ENCODE data around the gene KPNB1. TPM values are rescaled to one million over a fixed set of nuclear protein-coding genes. Genes with fewer than 3 reads are reported as not detected.

Gene KPNB1
- total and polyA plus RNA-seq, 2 experiments from 2014 or later: 59.5 to 423 TPM

DNA sequence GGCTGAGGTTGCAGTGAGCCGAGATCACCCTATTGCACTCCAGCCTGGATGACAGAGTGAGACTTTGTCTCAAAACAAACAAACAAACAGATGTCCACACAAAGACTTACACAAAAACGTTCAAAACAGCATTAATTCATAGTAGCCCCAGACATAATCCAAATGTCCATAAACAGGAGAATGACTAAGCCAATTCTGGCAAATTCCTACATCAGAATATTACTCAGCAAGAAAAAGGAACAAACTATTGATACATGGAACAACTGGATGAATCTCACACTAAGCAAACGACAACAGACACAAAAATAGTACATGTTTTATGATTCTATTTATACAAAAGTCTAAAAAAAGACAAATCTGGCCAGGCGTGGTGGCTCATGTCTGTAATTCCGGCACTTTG is 10.8 kb upstream of the KPNB1 start:
- Histone ChIP-seq H3K27me3 (replicated peaks; ENCODE audit: insufficient read depth) (no peaks in the 10 kb centered on the region), H3K27ac (no peak overlapping the region), H3K4me3 (no peak overlapping the region), H3K4me2 (ENCODE audit: unreplicated experiment) (no peak overlapping the region), H3F3A (ENCODE audit: insufficient read depth) (no peaks in the 10 kb centered on the region), H3K79me2 (ENCODE audit: insufficient read depth) (no peaks in the 10 kb centered on the region), H3K4me1 (ENCODE audit: insufficient read depth) (no peaks in the 10 kb centered on the region), H3K9me3 (ENCODE audit: low read depth) (no peaks in the 10 kb centered on the region), H3K36me3 (ENCODE audit: low read depth) (no peaks in the 10 kb centered on the region), H3K9me2 (ENCODE audit: insufficient read depth) (no peaks in the 10 kb centered on the region), H2AFZ (no peak overlapping the region), H3K9ac (no peak overlapping the region), H4K20me1 (ENCODE audit: insufficient read depth) (no peaks in the 10 kb centered on the region)
- in situ Hi-C loops (cut with MboI): no loop called here
- WGBS, 2 experiments (ENCODE audit: low coverage in 1 of 2, low lambda C conversion rate in 2 of 2, missing lambda C conversion rate in 2 of 2): 83 to 87% methylated on average over 5 of the region's 5 CpGs
- DNase-seq: no peak
- TF ChIP-seq EZH2 (IDR thresholded peaks at IDR 0.05; ENCODE audit: insufficient read depth, poor library complexity, severe bottlenecking) (no peak), EZH2phosphoT487 (IDR thresholded peaks at IDR 0.05; ENCODE audit: insufficient read depth, low read depth) (no peak)

DNA sequence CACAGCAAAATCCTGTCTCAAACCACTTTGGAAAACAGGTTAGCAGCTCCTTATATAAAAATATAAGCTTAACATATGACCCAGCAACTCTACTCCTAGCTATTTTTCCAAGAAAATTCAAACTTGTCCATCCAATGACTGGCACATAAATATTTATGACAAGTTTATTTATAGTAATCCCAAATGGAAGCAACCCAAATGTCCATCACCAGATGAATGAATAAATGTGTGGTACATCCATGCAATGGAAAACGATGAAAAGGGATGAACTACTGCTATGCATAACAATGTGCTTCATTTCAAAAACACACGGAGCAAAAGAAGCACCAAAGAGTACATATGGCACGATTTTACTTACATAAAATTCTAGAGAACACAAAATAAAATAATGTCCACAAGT is 9.6 kb upstream of the KPNB1 start:
- Histone ChIP-seq H3F3A (ENCODE audit: insufficient read depth) (no peaks in the 10 kb centered on the region), H3K79me2 (ENCODE audit: insufficient read depth) (no peaks in the 10 kb centered on the region), H3K9ac (no peak overlapping the region), H3K9me3 (ENCODE audit: low read depth) (no peaks in the 10 kb centered on the region), H3K9me2 (ENCODE audit: insufficient read depth) (no peaks in the 10 kb centered on the region), H3K27me3 (replicated peaks; ENCODE audit: insufficient read depth) (no peaks in the 10 kb centered on the region), H3K27ac (no peak overlapping the region), H4K20me1 (ENCODE audit: insufficient read depth) (no peaks in the 10 kb centered on the region), H3K4me1 (ENCODE audit: insufficient read depth) (no peaks in the 10 kb centered on the region), H3K36me3 (ENCODE audit: low read depth) (no peaks in the 10 kb centered on the region), H2AFZ (no peak overlapping the region), H3K4me2 (ENCODE audit: unreplicated experiment) (no peak overlapping the region), H3K4me3 (no peak overlapping the region)
- TF ChIP-seq EZH2phosphoT487 (IDR thresholded peaks at IDR 0.05; ENCODE audit: insufficient read depth, low read depth) (no peak), EZH2 (IDR thresholded peaks at IDR 0.05; ENCODE audit: insufficient read depth, poor library complexity, severe bottlenecking) (no peak)
- DNase-seq: no peak
- in situ Hi-C loops (cut with MboI): no loop called here
- WGBS, 2 experiments (ENCODE audit: low coverage in 1 of 2, low lambda C conversion rate in 2 of 2, missing lambda C conversion rate in 2 of 2): 29 to 38% methylated on average over 3 of the region's 3 CpGs

DNA sequence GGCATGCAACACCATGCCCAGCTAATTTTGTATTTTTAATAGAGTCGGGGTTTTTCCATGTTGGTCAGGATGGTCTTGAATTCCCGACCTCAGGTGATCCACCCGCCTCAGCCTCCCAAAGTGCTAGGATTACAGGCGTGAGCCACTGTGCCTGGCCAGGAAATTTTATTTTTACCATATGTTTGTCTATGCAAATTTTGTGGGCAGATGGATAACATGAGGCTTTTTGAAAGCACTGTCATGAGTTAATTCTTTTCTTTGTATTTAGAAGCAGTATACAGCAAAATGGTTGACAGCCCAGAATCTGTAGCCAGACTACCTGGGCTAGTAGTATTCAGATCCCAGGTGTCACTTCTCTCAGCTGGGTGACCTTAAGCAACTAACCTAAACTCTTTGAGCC is 8.5 kb upstream of the KPNB1 start:
- no peaks in the 10 kb centered on the region for H3K4me1 ChIP-seq (ENCODE audit: insufficient read depth)
- TF ChIP-seq EZH2 (IDR thresholded peaks at IDR 0.05; ENCODE audit: insufficient read depth, poor library complexity, severe bottlenecking) (no peak), EZH2phosphoT487 (IDR thresholded peaks at IDR 0.05; ENCODE audit: insufficient read depth, low read depth) (no peak)
- H3K79me2 ChIP-seq (ENCODE audit: insufficient read depth): no peaks in the 10 kb centered on the region
- no peak overlapping the region for H3K27ac ChIP-seq
- no peaks in the 10 kb centered on the region for H3K36me3 ChIP-seq (ENCODE audit: low read depth)
- DNase-seq: no peak
- no peaks in the 10 kb centered on the region for H3F3A ChIP-seq (ENCODE audit: insufficient read depth)
- 59 to 65% methylated on average over 4 of the region's 4 CpGs for WGBS, 2 experiments (ENCODE audit: low coverage in 1 of 2, low lambda C conversion rate in 2 of 2, missing lambda C conversion rate in 2 of 2)
- no peaks in the 10 kb centered on the region for H4K20me1 ChIP-seq (ENCODE audit: insufficient read depth)
- no peak overlapping the region for H3K9ac ChIP-seq
- no peak overlapping the region for H2AFZ ChIP-seq
- H3K27me3 ChIP-seq (replicated peaks; ENCODE audit: insufficient read depth): no peaks in the 10 kb centered on the region
- H3K9me2 ChIP-seq (ENCODE audit: insufficient read depth): no peaks in the 10 kb centered on the region
- in situ Hi-C loops (cut with MboI): no loop called here
- no peaks in the 10 kb centered on the region for H3K9me3 ChIP-seq (ENCODE audit: low read depth)
- H3K4me3 ChIP-seq: no peak overlapping the region
- H3K4me2 ChIP-seq (ENCODE audit: unreplicated experiment): no peak overlapping the region

DNA sequence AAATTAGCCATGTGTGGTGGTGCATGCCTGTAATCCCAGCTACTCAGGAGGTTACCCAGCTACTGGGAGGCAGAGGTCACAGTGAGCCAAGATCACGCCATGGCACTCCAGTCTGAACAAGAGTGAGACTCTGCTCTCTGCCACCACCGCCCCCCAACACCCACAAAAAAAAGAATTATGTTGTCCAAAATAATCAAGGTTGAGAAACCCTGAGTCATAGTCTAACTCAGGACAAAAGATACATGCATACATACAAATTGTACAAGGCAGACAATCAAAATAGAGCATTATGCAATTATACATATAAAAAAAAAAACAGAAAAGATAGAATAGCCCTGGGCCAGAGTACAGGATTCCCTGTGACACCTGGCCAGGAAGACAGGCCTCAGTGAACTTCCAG is 6.6 kb upstream of the KPNB1 start:
- no peak for DNase-seq
- in situ Hi-C loops (cut with MboI): no loop called here
- no peak overlapping the region for H3K27ac ChIP-seq
- H3F3A ChIP-seq (ENCODE audit: insufficient read depth): no peaks in the 10 kb centered on the region
- no peaks in the 10 kb centered on the region for H3K27me3 ChIP-seq (replicated peaks; ENCODE audit: insufficient read depth)
- H3K9ac ChIP-seq: no peak overlapping the region
- no peaks in the 10 kb centered on the region for H3K9me2 ChIP-seq (ENCODE audit: insufficient read depth)
- peaks cover 10% of the 10 kb centered on the region for H3K79me2 ChIP-seq (ENCODE audit: insufficient read depth)
- H3K4me1 ChIP-seq (ENCODE audit: insufficient read depth): no peaks in the 10 kb centered on the region
- no peaks in the 10 kb centered on the region for H3K9me3 ChIP-seq (ENCODE audit: low read depth)
- 87 to 91% methylated on average over 2 of the region's 2 CpGs for WGBS, 2 experiments (ENCODE audit: low coverage in 1 of 2, low lambda C conversion rate in 2 of 2, missing lambda C conversion rate in 2 of 2)
- no peak overlapping the region for H2AFZ ChIP-seq
- no peaks in the 10 kb centered on the region for H3K36me3 ChIP-seq (ENCODE audit: low read depth)
- H4K20me1 ChIP-seq (ENCODE audit: insufficient read depth): no peaks in the 10 kb centered on the region
- no peak overlapping the region for H3K4me2 ChIP-seq (ENCODE audit: unreplicated experiment)
- no peak overlapping the region for H3K4me3 ChIP-seq
- TF ChIP-seq EZH2phosphoT487 (IDR thresholded peaks at IDR 0.05; ENCODE audit: insufficient read depth, low read depth) (no peak), EZH2 (IDR thresholded peaks at IDR 0.05; ENCODE audit: insufficient read depth, poor library complexity, severe bottlenecking) (no peak)

DNA sequence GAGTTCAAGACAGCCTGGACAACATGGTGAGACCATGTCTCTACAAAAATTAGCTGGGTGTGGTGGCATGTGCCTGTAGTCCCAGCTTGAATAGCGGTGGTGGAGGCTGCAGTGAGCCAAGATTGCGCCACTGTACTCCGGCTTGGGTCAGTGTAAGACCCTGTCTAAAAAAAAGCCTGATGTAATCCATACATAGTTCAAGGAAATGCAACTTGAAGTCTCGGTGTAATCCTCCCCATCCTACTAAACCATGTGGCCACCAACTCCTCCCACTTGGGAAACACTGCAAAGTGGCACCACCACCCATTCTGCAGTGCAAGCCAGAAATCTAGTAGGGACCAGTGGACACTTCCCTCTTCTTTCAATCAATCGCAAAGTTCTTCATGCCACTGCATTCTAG is 5.4 kb upstream of the KPNB1 start:
- no peaks in the 10 kb centered on the region for H3K9me2 ChIP-seq (ENCODE audit: insufficient read depth)
- H3K4me3 ChIP-seq: no peak overlapping the region
- no peaks in the 10 kb centered on the region for H3K4me1 ChIP-seq (ENCODE audit: insufficient read depth)
- DNase-seq: no peak
- peaks cover 17% of the 10 kb centered on the region for H3K79me2 ChIP-seq (ENCODE audit: insufficient read depth)
- no peak overlapping the region for H3K4me2 ChIP-seq (ENCODE audit: unreplicated experiment)
- TF ChIP-seq EZH2 (IDR thresholded peaks at IDR 0.05; ENCODE audit: insufficient read depth, poor library complexity, severe bottlenecking): no peak
- no peak overlapping the region for H3K27ac ChIP-seq
- no peaks in the 10 kb centered on the region for H3K27me3 ChIP-seq (replicated peaks; ENCODE audit: insufficient read depth)
- H2AFZ ChIP-seq: no peak overlapping the region
- H3K9me3 ChIP-seq (ENCODE audit: low read depth): no peaks in the 10 kb centered on the region
- no peak overlapping the region for H3K9ac ChIP-seq
- no peaks in the 10 kb centered on the region for H4K20me1 ChIP-seq (ENCODE audit: insufficient read depth)
- in situ Hi-C loops (cut with MboI): no loop called here
- peaks cover 6% of the 10 kb centered on the region for H3F3A ChIP-seq (ENCODE audit: insufficient read depth)
- H3K36me3 ChIP-seq (ENCODE audit: low read depth): no peaks in the 10 kb centered on the region
- 68 to 77% methylated on average over 5 of the region's 5 CpGs for WGBS, 2 experiments (ENCODE audit: low coverage in 1 of 2, low lambda C conversion rate in 2 of 2, missing lambda C conversion rate in 2 of 2)
